HTR-8/SVneo (cell line): ENCODE data around the gene ALLC.

Source experiments
- DNase-seq: peaks from one replicate; pipeline ENCODE4 v3.0.0; 2011; ENCODE audit warnings: low spot score, mixed read lengths; ENCODE audit not compliant: insufficient read length
- FAIRE-seq: peaks from 2 replicates; lab custom pipeline; 2011; peaks lifted over from hg19 to GRCh38; lab: Jason Lieb, UNC

Gene ALLC

DNA sequence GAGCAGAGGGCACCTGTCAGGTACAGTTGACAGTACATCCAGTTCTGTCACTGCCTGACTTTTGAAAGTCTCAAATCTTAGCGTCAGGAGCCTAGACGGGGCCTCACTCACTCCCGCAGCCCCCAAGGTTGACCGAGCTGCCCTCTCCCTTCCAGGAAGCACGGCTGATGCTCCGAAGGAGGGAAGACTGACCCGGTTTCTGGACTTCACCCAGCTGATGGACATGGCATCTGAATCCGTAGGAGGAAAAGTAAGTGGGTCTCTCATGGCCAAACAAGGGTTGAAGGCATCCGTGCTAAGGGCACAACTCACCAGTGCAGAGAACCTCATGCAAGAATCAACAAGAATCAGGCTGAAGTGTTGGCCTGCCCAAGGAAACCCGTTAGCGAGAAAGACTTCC lies 12.9 kb downstream of the ALLC start:
- no peak for DNase-seq
- FAIRE-seq: no peak

DNA sequence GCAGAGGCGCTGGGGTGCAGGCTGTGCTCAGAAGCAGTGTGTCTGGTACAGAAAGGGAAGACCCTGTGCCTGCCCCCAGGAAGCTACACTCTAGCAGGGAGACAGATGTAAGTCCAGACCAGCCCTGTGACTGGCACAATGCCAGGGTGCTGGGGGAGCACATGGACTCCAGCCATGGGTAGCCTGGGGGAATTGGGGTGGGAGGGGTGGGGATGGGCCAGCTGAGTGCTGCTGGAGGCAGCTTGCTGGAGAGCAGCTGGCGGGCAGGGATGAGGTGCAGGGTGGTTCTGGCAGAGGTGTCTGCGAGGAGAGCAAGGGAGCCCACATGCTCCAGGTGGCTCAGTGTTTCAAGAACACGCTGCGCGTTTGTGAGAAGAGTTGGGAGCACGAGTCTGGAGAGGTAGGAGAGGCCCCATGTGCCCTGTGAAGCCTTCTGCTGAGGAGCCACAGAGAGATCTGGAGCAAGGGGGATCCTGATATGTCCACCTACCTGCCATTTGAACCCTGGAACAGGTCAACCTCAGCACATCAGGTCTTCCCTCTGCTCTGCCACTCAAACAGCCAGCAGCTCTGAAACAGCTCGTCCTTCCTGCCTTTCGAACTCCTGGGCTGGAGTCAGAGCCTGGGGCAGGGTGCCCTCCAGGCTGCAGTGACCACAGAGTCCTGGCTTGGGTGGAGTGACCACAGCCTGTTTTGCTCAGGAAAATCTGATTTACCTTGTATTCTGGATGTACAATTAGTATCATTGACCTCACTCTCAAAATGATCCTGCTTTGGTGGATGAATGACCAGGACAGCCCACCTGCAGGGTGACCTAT lies 15.1 kb downstream of the ALLC start:
- FAIRE-seq: no peak
- no peak for DNase-seq

GRCh38 chr2:3674066-3674845 lies 16.3 kb downstream of the ALLC start:
- FAIRE-seq: no peak
- no peak for DNase-seq

DNA sequence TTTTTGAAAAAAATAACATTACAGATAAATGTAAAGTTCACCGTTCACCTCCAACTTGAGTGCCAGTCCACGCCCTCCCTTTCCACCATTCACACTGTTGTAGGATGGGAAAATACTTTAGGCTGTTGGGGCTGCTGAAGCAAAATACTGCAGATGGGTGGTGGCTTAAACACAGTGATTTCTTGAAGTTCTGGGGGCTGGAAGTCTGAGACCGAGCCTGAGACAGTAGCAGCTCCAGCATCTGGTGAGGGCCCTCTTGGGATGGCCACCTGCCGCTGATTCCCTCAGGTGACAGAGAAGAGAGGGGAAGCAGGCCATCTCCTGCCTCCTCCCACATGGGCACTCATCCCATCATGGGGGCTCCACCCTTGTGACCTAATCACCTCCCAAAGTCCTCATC lies 17.7 kb downstream of the ALLC start:
- no peak for FAIRE-seq

DNA sequence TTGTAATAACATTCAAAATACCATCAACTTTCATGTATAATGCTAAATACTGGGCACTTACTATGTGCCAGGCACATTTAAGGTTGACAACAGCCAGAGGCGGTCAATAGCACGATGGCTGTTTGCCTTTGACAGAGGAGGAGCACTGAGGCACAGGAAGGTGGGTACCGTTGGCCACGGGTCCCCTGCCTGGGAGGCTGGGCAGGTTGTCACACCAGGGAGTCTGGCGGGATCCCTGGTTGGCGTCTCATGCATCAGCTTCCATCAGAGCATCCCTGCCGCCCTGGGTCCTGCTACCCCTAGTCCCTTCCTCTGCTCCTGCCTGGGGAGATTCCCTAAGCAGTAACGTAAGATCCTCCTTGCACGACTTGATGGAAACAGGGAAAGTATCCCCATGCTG lies 19.4 kb downstream of the ALLC start:
- DNase-seq (no peak), FAIRE-seq (no peak)

More for the DNA sequence above, 17.7 kb downstream of the ALLC start:
- no peak for DNase-seq

- no peak for FAIRE-seq
- DNase-seq: no peak
Observed at GRCh38 chr2:3678212-3678611, 20.2 kb downstream of the ALLC start.

- FAIRE-seq: no peak
- DNase-seq: no peak
Observed at GRCh38 chr2:3679180-3679579, 21.2 kb downstream of the ALLC start.

GRCh38 chr2:3679616-3680393 lies 21.8 kb downstream of the ALLC start:
- FAIRE-seq: no peak
- no peak for DNase-seq

- FAIRE-seq (no peak), DNase-seq (no peak)
Observed at GRCh38 chr2:3680548-3681345, 22.7 kb downstream of the ALLC start.

- DNase-seq (no peak), FAIRE-seq (no peak)
Observed at GRCh38 chr2:3681625-3682024, 23.6 kb downstream of the ALLC start.

- FAIRE-seq: no peak
- DNase-seq: no peak
Observed at GRCh38 chr2:3682811-3683210, 24.8 kb downstream of the ALLC start.

GRCh38 chr2:3683748-3684454 lies 25.9 kb downstream of the ALLC start:
- no peak for DNase-seq
- FAIRE-seq: peak; percentile 54

DNA sequence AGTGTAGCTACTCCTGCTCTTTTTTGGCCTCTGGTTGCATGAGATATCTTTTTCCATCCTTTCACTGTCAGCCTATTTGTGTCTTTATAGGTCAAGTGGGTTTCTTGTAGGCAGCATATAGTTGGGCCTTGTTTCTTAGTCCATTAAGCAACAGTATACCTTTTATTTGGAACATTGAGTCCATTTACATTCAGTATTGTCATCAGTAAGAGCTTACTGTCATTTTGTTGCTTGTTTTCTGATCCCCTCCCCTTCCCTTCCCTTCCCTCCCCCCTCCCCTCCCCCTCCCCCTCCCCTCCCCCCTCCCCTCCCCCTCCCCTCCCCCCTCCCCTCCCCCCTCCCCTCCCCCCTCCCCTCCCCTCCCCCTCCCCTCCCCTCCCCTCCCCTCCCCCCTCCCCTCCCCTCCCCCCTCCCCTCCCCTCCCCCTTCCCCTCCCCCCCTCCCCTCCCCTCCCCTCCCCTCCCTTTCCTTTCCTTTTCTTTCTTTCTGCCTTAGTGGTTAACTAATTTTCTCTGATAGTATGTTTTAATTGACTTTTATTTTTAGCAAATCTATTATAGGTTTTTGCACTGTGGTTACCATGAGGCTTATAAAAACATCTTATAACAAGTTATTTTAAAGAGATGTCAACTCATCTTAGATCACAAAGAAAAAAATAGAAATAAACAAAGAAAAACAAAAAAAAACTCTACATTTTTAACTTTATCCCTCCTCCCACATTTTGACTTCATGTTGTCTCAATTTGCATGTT lies 32.2 kb downstream of the ALLC start:
- no peak for FAIRE-seq
- no peak for DNase-seq

GRCh38 chr2:3692375-3692774 lies 34.4 kb downstream of the ALLC start:
- DNase-seq (no peak), FAIRE-seq (no peak)

DNA sequence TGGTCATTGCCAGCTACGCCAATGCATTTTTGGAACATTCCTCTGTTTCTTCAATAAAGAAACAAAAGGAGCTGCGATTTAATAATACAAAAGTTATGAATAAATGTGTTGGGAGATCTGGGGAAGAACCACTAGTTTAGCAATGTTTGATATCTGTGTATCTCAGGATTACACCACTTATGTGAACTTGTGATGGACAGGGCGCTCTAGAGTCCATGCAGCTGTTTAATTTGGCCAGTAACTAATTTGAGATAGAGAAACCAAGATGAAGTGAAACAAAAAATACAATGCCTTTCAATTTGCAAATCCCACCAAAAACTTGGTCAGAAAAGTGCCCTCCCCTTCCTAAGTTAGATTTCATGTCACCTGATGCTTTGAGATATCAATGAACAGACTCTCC lies 38.5 kb downstream of the ALLC start:
- FAIRE-seq: no peak
- no peak for DNase-seq

DNA sequence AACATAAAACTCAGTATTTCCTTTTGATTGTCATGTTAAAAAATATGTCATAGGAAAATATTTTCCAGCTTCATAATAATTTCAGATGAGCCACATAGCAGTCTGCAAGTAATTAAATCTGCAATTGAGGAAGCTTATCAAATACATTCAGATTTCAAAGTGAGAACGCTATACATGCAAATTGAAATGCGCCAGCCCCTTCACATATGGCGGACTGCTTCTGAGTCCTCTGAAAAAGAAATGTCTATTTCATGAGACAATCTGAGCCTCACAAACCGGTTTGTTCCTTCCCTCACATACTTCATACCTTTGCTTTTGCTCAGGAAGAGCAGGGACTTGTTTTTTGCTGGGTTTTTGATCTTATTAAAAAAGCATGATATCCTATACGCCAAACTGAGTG lies 43.1 kb downstream of the ALLC start:
- FAIRE-seq: no peak
- no peak for DNase-seq

GRCh38 chr2:3703236-3703756 lies 45.3 kb downstream of the ALLC start, which contains the start of gene DCDC2C:
TSS of gene DCDC2C (plus strand) at chr2:3703575. CDS start at chr2:3703752, 177 bp downstream.
- no peak for DNase-seq
- no peak for FAIRE-seq

GRCh38 chr2:3703757-3704355 lies 45.9 kb downstream of the ALLC start:
- FAIRE-seq (no peak), DNase-seq (no peak)
